Ishikawa (cell line): ENCODE data around the gene PSME2.

Experiments used
- CEBPB ChIP-seq: IDR thresholded peaks from 2 replicates; pipeline ENCODE4 v1.6.1; 2012
- CREB1 ChIP-seq: IDR thresholded peaks from 2 replicates; pipeline ENCODE4 v1.6.1; 2012; ENCODE audit warnings: low read depth
- EGR1 ChIP-seq: IDR thresholded peaks from 2 replicates; pipeline ENCODE4 v1.6.1; 2012
- EP300 ChIP-seq: IDR thresholded peaks from 2 replicates; pipeline ENCODE4 v1.6.1; 2012; ENCODE audit warnings: borderline replicate concordance
- FOXM1 ChIP-seq: IDR thresholded peaks from 2 replicates; pipeline ENCODE4 v1.6.1; 2012; ENCODE audit warnings: low read depth, borderline replicate concordance
- MAX ChIP-seq: IDR thresholded peaks from 2 replicates; pipeline ENCODE4 v1.6.1; 2012
- NFIC ChIP-seq: IDR thresholded peaks from 2 replicates; pipeline ENCODE4 v1.6.1; 2012
- RAD21 ChIP-seq: IDR thresholded peaks from 2 replicates; pipeline ENCODE4 v1.6.1; 2012; ENCODE audit warnings: low read depth
- TAF1 ChIP-seq: IDR thresholded peaks from 2 replicates; pipeline ENCODE4 v1.6.1; 2012; ENCODE audit warnings: low read depth, mild to moderate bottlenecking
- TCF12 ChIP-seq: IDR thresholded peaks from 2 replicates; pipeline ENCODE4 v1.6.1; 2012; ENCODE audit warnings: low read depth
- TEAD4 ChIP-seq: IDR thresholded peaks from 2 replicates; pipeline ENCODE4 v1.6.1; 2012
- USF1 ChIP-seq: IDR thresholded peaks from 2 replicates; pipeline ENCODE4 v1.6.1; 2012
- YY1 ChIP-seq: IDR thresholded peaks from 2 replicates; pipeline ENCODE4 v1.6.1; 2012; ENCODE audit warnings: low read depth
- ZBTB7A ChIP-seq: IDR thresholded peaks from 2 replicates; pipeline ENCODE4 v1.6.1; 2012; ENCODE audit warnings: low read depth
- TF ChIP-seq, protein P1 (sequence below): IDR thresholded peaks from 2 replicates; pipeline ENCODE4 v1.6.1; 2012; ENCODE audit warnings: low read depth, mild to moderate bottlenecking

The PSME2 gene

DNA sequence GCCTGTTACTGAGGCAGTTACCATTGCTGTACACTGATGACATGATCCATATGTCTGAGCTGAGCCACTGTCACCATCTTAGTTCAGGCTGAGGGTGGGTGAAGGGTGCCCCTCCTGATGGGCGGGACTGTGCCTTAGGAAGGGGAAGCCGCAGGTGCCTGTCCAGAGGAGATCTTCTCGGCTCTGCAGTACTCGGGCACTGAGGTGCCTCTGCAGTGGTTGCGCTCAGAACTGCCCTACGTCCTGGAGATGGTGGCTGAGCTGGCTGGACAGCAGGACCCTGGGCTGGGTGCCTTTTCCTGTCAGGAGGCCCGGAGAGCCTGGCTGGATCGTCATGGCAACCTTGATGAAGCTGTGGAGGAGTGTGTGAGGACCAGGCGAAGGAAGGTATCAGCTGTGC is 4.6 kb upstream of the PSME2 start:
- TF ChIP-seq TAF1 = no peak
- TF ChIP-seq TEAD4 = no peak
- TF ChIP-seq USF1 = no peak
- no peak for TF ChIP-seq ZBTB7A
- no peak for TF ChIP-seq EP300
- no peak for TF ChIP-seq NFIC
- TF ChIP-seq TCF12 = no peak
- TF ChIP-seq MAX = no peak
- TF ChIP-seq CREB1 = no peak
- no peak for TF ChIP-seq YY1

- TF ChIP-seq CREB1 (no peak), EP300 (no peak), TAF1 (no peak), FOXM1 (no peak), CEBPB (no peak), USF1 (no peak), MAX (no peak), RAD21 (no peak)
- TF ChIP-seq, protein P1, sequence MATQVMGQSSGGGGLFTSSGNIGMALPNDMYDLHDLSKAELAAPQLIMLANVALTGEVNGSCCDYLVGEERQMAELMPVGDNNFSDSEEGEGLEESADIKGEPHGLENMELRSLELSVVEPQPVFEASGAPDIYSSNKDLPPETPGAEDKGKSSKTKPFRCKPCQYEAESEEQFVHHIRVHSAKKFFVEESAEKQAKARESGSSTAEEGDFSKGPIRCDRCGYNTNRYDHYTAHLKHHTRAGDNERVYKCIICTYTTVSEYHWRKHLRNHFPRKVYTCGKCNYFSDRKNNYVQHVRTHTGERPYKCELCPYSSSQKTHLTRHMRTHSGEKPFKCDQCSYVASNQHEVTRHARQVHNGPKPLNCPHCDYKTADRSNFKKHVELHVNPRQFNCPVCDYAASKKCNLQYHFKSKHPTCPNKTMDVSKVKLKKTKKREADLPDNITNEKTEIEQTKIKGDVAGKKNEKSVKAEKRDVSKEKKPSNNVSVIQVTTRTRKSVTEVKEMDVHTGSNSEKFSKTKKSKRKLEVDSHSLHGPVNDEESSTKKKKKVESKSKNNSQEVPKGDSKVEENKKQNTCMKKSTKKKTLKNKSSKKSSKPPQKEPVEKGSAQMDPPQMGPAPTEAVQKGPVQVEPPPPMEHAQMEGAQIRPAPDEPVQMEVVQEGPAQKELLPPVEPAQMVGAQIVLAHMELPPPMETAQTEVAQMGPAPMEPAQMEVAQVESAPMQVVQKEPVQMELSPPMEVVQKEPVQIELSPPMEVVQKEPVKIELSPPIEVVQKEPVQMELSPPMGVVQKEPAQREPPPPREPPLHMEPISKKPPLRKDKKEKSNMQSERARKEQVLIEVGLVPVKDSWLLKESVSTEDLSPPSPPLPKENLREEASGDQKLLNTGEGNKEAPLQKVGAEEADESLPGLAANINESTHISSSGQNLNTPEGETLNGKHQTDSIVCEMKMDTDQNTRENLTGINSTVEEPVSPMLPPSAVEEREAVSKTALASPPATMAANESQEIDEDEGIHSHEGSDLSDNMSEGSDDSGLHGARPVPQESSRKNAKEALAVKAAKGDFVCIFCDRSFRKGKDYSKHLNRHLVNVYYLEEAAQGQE = no peak
These were observed 4.2 kb upstream of the PSME2 start for GRCh38 chr14:24150567-24150966.

GRCh38 chr14:24150061-24150460 is 3.7 kb upstream of the PSME2 start:
- no peak for TF ChIP-seq NFIC
- TF ChIP-seq USF1 = no peak
- no peak for TF ChIP-seq FOXM1
- TF ChIP-seq CEBPB = no peak
- TF ChIP-seq YY1 = no peak
- no peak for TF ChIP-seq TAF1
- no peak for TF ChIP-seq MAX
- TF ChIP-seq, protein P1 = no peak
- no peak for TF ChIP-seq ZBTB7A
- no peak for TF ChIP-seq EGR1
- TF ChIP-seq TCF12 = no peak
- TF ChIP-seq CREB1 = no peak
- TF ChIP-seq RAD21 = no peak
- TF ChIP-seq EP300 = no peak
- no peak for TF ChIP-seq TEAD4

DNA sequence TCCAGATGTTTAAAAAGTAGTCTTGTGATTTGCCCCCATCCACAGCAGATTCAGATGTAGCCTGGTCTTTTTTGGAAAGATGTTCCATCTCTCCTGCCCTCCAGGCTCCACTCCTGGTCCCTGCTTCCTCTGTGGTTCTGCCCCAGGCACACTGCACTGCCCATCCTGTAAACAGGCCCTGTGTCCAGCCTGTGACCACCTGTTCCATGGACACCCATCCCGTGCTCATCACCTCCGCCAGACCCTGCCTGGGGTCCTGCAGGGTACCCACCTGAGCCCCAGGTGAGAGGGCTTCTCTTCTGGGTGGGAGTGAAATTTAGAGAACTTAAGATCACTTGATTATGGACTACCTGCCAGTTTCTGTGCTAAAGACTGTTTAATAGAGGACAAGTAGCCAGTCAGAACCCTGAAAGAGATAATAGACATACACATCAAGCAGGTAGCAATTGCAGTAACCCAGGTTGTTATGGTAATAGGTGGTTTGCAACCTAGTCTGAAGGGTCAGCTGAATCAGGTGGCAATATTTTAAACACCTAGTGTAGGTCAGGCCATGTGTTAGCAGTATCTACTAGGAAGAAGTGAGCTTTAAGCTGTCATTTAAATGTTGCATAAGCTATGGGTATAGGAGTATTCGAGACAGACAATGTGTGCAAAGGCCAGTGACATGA is 3.0 kb upstream of the PSME2 start:
- TF ChIP-seq YY1 = no peak
- TF ChIP-seq EGR1 = no peak
- TF ChIP-seq CEBPB = no peak
- no peak for TF ChIP-seq CREB1
- no peak for TF ChIP-seq TAF1
- TF ChIP-seq EP300 = no peak
- TF ChIP-seq TEAD4 = no peak
- TF ChIP-seq RAD21 = no peak
- TF ChIP-seq, protein P1 = no peak
- no peak for TF ChIP-seq USF1
- TF ChIP-seq FOXM1 = no peak
- TF ChIP-seq ZBTB7A = no peak
- no peak for TF ChIP-seq NFIC
- TF ChIP-seq TCF12 = no peak
- no peak for TF ChIP-seq MAX
